ENCODE data around the gene VPS45. TPM values are rescaled to one million over a fixed set of nuclear protein-coding genes. Genes with fewer than 3 reads are reported as not detected.
"Not testable (repeated sequence)": the region's sequence is repeated elsewhere in the genome, so short reads cannot be mapped to it uniquely, and the experiment has no call there.

VPS45 gene
- total RNA-seq, 4 donors from 2014 or later: 27.7 to 30.9 (median 29.3) TPM

DNA sequence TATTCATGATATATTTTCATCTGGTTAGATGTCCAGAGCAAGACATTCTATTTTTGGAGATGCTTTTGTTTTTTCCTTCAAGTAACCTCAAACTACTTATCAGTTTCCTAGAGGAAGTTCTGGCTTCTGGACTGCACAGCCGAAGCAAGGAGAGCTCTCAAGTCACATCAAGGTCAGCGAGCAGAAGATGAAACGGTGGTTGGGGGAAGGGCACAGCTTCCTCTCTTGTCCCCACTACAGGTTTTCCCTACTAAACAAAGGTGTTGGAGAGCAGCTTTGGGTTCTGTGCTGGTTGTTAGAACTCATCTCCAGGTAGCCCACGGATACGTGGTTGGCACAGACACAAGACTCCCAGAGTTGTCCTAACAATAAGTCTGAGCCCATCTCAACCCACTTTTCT, 77.0 kb downstream of the VPS45 start:
- no peak for TF ChIP-seq POLR2A (IDR thresholded peaks at IDR 0.05)
- TF ChIP-seq, protein P1, sequence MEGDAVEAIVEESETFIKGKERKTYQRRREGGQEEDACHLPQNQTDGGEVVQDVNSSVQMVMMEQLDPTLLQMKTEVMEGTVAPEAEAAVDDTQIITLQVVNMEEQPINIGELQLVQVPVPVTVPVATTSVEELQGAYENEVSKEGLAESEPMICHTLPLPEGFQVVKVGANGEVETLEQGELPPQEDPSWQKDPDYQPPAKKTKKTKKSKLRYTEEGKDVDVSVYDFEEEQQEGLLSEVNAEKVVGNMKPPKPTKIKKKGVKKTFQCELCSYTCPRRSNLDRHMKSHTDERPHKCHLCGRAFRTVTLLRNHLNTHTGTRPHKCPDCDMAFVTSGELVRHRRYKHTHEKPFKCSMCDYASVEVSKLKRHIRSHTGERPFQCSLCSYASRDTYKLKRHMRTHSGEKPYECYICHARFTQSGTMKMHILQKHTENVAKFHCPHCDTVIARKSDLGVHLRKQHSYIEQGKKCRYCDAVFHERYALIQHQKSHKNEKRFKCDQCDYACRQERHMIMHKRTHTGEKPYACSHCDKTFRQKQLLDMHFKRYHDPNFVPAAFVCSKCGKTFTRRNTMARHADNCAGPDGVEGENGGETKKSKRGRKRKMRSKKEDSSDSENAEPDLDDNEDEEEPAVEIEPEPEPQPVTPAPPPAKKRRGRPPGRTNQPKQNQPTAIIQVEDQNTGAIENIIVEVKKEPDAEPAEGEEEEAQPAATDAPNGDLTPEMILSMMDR (IDR thresholded peaks at IDR 0.05): no peak
- peak in 1 of 2 donors; percentile 50 for DNase-seq (ENCODE audit: low spot score in 2 of 2)
- H3K4me3 ChIP-seq (ENCODE audit: low read depth, poor library complexity, severe bottlenecking): no peak overlapping the region
- WGBS, 2 donors: 69 to 77% methylated on average over 5 of the region's 5 CpGs
- intact Hi-C loops (cut with DNase I; ENCODE audit: low total_unique reads): no loop called here

DNA sequence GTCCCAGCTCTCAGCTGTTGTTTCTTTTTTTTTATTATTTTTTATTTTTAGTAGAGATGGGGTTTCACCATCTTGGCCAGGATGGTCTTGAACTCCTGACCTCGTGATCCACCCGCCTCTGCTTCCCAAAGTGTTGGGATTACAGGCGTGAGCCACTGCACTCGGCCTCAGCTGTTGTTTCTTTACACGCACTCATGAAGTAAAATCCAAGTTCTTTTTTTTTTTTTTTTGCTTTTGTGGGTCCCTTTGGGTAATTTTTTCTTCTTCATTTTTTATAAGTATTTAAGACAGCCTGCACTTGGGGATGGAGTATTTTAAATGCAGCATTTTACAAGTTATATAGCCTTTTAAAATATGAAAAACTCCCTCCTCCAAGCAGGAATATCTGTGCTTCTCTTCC, 78.4 kb downstream of the VPS45 start:
- intact Hi-C loops (cut with DNase I; ENCODE audit: low total_unique reads); H3K4me3 ChIP-seq (ENCODE audit: low read depth, poor library complexity, severe bottlenecking): not testable (repeated sequence)
- peak in 1 of 2 donors; percentile 46 for DNase-seq (ENCODE audit: low spot score in 2 of 2)
- 83 to 94% methylated on average over 5 of the region's 5 CpGs for WGBS, 2 donors

DNA sequence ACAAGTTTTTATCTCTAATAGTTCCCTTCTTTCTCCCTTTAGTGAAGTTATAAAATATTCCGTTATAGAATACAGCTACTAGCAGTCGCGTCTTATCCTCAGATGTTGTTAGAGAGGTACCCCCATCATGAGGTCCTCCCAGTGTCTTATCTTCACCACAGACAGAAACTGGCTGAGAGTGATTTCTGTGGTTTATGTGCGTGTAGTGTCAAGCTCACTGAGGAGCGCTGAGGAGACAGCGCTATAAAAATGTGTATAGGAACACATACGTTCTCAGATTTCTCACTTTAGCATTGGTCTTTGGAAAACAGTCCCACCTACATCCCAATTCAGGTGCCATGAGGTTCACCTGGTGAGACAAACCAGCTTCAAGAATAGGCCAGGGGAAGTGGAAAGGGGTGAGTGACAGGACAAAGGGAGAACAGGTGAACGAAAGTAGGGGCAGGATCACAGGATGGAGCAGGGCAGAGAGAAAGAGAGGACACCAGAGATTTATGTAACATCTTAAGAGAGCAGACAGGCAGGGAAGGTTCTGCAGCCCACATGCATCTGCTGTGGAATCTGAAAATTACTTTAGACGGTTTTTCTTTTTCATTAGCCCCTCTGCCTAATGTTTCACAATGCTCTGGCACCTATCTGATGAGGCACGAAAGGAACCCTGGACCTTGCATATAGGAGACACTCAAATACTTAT, 79.4 kb downstream of the VPS45 start:
- H3K4me3 ChIP-seq (ENCODE audit: low read depth, poor library complexity, severe bottlenecking): no peak overlapping the region
- WGBS, 2 donors: 77 to 83% methylated on average over 10 of the region's 10 CpGs
- TF ChIP-seq, protein P1 (IDR thresholded peaks at IDR 0.05): no peak
- no peak for TF ChIP-seq POLR2A (IDR thresholded peaks at IDR 0.05)
- DNase-seq (ENCODE audit: low spot score in 2 of 2): peak in 1 of 2 donors; percentile 2
- intact Hi-C loops (cut with DNase I; ENCODE audit: low total_unique reads): no loop called here

DNA sequence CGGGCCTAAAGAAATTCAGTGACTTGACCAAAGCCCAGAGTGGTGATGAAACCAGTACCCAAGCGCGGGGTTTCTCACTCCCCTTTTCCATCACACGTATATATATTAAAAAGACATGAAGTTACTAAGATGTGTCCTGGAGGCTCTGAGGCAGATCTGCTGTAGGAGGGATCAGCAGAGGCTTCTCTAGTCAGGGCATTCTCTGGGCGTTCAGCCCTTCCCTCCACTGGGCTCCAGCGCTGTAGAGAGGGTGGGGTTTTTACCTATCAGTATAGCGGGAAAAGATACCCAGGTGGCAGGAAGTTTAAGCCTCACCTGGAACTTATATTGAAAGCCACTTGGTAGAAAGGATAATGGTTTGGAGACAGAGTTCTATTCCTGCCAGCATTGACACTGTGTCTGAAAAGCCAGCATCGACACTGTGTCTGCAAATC, 81.3 kb downstream of the VPS45 start:
- TF ChIP-seq, protein P1 (IDR thresholded peaks at IDR 0.05): no peak
- no peak for TF ChIP-seq POLR2A (IDR thresholded peaks at IDR 0.05)
- intact Hi-C loops (cut with DNase I; ENCODE audit: low total_unique reads): no loop called here
- H3K4me3 ChIP-seq (ENCODE audit: low read depth, poor library complexity, severe bottlenecking): no peak overlapping the region
- peak in 1 of 2 donors; percentile 66 for DNase-seq (ENCODE audit: low spot score in 2 of 2)
- WGBS, 2 donors: 46 to 47% methylated on average over 8 of the region's 8 CpGs

DNA sequence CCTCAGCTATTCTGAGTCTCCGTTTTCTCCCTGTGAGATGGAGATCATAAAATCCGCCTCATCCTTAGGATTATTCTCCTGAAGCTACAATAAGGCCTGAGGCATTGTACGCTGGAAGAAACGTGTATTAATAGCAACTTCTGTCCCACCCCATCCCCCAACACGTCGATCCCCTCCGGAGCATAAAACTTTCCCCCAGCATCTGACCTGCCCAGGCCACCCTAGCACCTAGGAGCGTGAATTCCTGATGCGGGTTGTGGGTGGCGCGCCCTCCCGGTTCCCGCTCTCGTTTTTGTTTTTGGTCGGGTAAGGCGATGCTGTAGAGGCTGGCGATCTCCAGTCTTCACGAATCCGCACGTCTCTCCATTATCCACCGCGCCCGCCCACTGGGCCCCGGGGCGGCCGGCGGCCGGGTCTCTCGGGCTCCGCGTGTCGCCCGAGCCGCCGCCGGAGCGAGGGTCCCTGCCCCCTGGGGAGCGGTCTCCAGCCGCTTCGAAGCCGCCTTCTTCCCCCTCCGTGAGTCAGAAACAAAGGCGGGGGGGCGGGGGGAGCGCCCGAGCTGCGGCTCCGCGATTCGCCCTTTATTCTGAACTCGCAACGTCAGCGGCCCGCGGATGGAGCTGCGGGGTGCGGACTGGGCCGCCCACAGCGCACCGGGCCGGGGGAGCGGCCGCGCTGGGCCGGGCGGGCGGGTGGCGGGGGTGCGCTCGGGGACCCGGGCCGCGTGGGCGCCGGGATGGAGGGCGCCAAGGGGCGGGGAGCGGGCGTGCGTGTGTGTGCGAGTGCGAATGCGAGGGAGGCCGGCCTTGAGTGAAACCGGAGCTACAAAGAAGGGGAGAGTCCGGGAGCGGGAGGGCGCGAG, 81.9 kb downstream of the VPS45 start, which contains the start of gene PLEKHO1:
TSS of gene PLEKHO1 (plus strand) at position 646 of the 862 bp plus-strand sequence. CDS start 342 bp downstream, outside the sequence.
- 1% methylated on average over 55 to 67 of the region's 89 CpGs for WGBS, 2 donors
- peak within 1 kb of the TSS; percentile 74 for H3K4me3 ChIP-seq (ENCODE audit: low read depth, poor library complexity, severe bottlenecking)
- TF ChIP-seq POLR2A (IDR thresholded peaks at IDR 0.05): no peak
- TF ChIP-seq, protein P1 (IDR thresholded peaks at IDR 0.05): no peak
- peak; percentile 79 to 96 for DNase-seq (ENCODE audit: low spot score in 2 of 2)
- intact Hi-C loops (cut with DNase I; ENCODE audit: low total_unique reads): no loop called here

Measured in lower leg skin (tissue), 4 donors.